Esophagus squamous epithelium (tissue), 4 donors: Measurements from ENCODE around the gene ACE2.

Experiments used
- POLR2A ChIP-seq, 4 donors: fragments of 450-650 bp; IDR thresholded peaks; one replicate each; pipeline ENCODE4 v1.6.1; 2017; ENCODE audit warnings: antibody characterized with exemption in 4 of 4, mild to moderate bottlenecking in 4 of 4, moderate library complexity in 3 of 4
- TF ChIP-seq, protein P1 (sequence below), 6 experiments: fragments of 450-650 bp in 4 of 6; fragments of 200-600 bp in 2 of 6; sonication (generic) in 2 of 6; IDR thresholded peaks; one replicate each; pipeline ENCODE4 v1.5.1; 2016 to 2019; ENCODE audit warnings: antibody characterized with exemption in 6 of 6, mild to moderate bottlenecking in 4 of 6, moderate library complexity in 4 of 6

DNA sequence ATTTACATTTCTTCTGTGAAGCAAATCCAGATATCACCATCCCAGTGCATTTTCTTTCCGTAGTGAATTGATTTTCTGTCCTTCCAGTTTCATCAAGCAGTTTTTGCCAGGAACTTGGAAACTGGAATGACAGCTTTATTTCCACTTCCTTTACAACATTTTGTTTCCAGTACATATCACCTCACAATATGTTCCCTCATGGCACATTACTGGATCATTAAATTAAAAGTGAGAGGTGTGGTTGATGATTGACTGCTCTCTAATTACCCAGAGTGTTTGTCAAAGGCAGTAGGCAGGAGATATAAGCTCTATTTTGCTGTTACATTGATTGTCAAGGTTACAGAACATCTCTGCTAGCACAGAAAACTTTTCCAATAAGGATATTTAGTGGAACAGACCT is 22.3 kb upstream of the ACE2 start:
- no peak for TF ChIP-seq POLR2A (IDR thresholded peaks at IDR 0.05)
- TF ChIP-seq, protein P1, sequence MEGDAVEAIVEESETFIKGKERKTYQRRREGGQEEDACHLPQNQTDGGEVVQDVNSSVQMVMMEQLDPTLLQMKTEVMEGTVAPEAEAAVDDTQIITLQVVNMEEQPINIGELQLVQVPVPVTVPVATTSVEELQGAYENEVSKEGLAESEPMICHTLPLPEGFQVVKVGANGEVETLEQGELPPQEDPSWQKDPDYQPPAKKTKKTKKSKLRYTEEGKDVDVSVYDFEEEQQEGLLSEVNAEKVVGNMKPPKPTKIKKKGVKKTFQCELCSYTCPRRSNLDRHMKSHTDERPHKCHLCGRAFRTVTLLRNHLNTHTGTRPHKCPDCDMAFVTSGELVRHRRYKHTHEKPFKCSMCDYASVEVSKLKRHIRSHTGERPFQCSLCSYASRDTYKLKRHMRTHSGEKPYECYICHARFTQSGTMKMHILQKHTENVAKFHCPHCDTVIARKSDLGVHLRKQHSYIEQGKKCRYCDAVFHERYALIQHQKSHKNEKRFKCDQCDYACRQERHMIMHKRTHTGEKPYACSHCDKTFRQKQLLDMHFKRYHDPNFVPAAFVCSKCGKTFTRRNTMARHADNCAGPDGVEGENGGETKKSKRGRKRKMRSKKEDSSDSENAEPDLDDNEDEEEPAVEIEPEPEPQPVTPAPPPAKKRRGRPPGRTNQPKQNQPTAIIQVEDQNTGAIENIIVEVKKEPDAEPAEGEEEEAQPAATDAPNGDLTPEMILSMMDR (IDR thresholded peaks at IDR 0.05), result no peak
